GM23248 (cell line): Measurements from ENCODE around the gene OSTN. TPM values are rescaled to one million over a fixed set of nuclear protein-coding genes. Genes with fewer than 3 reads are reported as not detected.

Experiments
- DNase-seq: peaks from one replicate; pipeline ENCODE4 v3.0.0-alpha.2; 2015
- H2AFZ ChIP-seq: fragments of 200-600 bp; sonication (generic); 2 replicates; pipeline ENCODE4 v1.6.1; 2016; ENCODE audit warnings: antibody characterized with exemption
- H3F3A ChIP-seq: fragments of 200-600 bp; sonication (generic); 2 replicates; pipeline ENCODE4 v1.6.1; 2016; ENCODE audit warnings: mild to moderate bottlenecking, antibody characterized with exemption, mixed run types; ENCODE audit not compliant: insufficient read depth
- H3K27ac ChIP-seq: fragments of 200-600 bp; sonication (generic); 2 replicates; pipeline ENCODE4 v1.5.1; 2016; ENCODE audit warnings: mild to moderate bottlenecking
- H3K27me3 ChIP-seq: fragments of 200-600 bp; sonication (generic); replicated peaks from 2 replicates; pipeline ENCODE4 v1.6.1; 2016; ENCODE audit warnings: mild to moderate bottlenecking; ENCODE audit not compliant: insufficient read depth
- H3K36me3 ChIP-seq: fragments of 200-600 bp; sonication (generic); 2 replicates; pipeline ENCODE4 v1.6.1; 2016; ENCODE audit warnings: low read depth, mild to moderate bottlenecking
- H3K4me1 ChIP-seq: fragments of 200-600 bp; sonication (generic); 2 replicates; pipeline ENCODE4 v1.6.1; 2016; ENCODE audit warnings: mild to moderate bottlenecking; ENCODE audit not compliant: insufficient read depth
- H3K4me2 ChIP-seq: fragments of 200-600 bp; sonication (generic); one replicate; pipeline ENCODE4 v1.6.1; 2016; ENCODE audit warnings: mild to moderate bottlenecking; ENCODE audit not compliant: unreplicated experiment
- H3K4me3 ChIP-seq: fragments of 200-600 bp; sonication (generic); 2 replicates; pipeline ENCODE4 v1.5.1; 2016; ENCODE audit warnings: mild to moderate bottlenecking
- H3K79me2 ChIP-seq: fragments of 200-600 bp; sonication (generic); 2 replicates; pipeline ENCODE4 v1.6.1; 2016; ENCODE audit warnings: mild to moderate bottlenecking; ENCODE audit not compliant: insufficient read depth
- H3K9ac ChIP-seq: fragments of 200-600 bp; sonication (generic); 2 replicates; pipeline ENCODE4 v1.6.1; 2016; ENCODE audit warnings: mild to moderate bottlenecking
- H3K9me2 ChIP-seq: fragments of 200-600 bp; sonication (generic); 2 replicates; pipeline ENCODE4 v1.6.1; 2016; ENCODE audit warnings: mixed run types, mild to moderate bottlenecking, moderate library complexity; ENCODE audit not compliant: insufficient read depth
- H3K9me3 ChIP-seq: fragments of 200-600 bp; sonication (generic); one replicate; pipeline ENCODE4 v1.6.1; 2017; ENCODE audit warnings: low read depth
- H4K20me1 ChIP-seq: fragments of 200-600 bp; sonication (generic); 2 replicates; pipeline ENCODE4 v1.6.0; 2016; ENCODE audit not compliant: insufficient read depth
- EZH2 ChIP-seq: fragments of 200-600 bp; sonication (generic); IDR thresholded peaks from 2 replicates; pipeline ENCODE4 v1.6.1; 2018; ENCODE audit warnings: antibody characterized with exemption, mild to moderate bottlenecking; ENCODE audit not compliant: insufficient read depth, poor library complexity, severe bottlenecking
- EZH2phosphoT487 ChIP-seq: fragments of 200-600 bp; sonication (generic); IDR thresholded peaks from 2 replicates; pipeline ENCODE4 v1.6.1; 2018; ENCODE audit warnings: antibody characterized with exemption, moderate library complexity, mild to moderate bottlenecking, low read depth; ENCODE audit not compliant: insufficient read depth
- WGBS, 2 experiments: methylation state at CpG; one replicate each; pipeline ENCODE4 v1.1.6; 2015 to 2017; ENCODE audit warnings: low lambda C conversion rate in 2 of 2, low coverage in 1 of 2; ENCODE audit errors: missing lambda C conversion rate in 2 of 2; 5-methylcytosine and 5-hydroxymethylcytosine counted together
- in situ Hi-C: fragments of 300-500 bp; cut with MboI; formaldehyde crosslinking; loops from 2 replicates; pipeline ENCODE4 v1.15.0; 2020
- polyA plus RNA-seq: library from polyadenylated mRNA; unstranded; fragments of >200 nt; fragmentation: Nextera tagmentation; extraction: Ambion mirVana; gene quantifications from 2 replicates; pipeline ENCODE4 v1.2.1, GENCODE V29; 2016
- total RNA-seq: library from RNA; depleted of rRNA; stranded (reverse); fragments of >200 nt; shearing (Covaris generic); gene quantifications from 2 replicates; pipeline ENCODE4 v1.2.3, GENCODE V29; 2014; rRNA removed

OSTN gene
- total and polyA plus RNA-seq, 2 experiments from 2014 or later, result not detected

GRCh38 chr3:191313296-191313695, 114.3 kb downstream of the OSTN start:
- in situ Hi-C loops, result no loop called here
- Histone ChIP-seq H3K9ac (no peak overlapping the region), H3K9me3 (no peaks in the 10 kb centered on the region), H3K27ac (no peak overlapping the region), H3K4me2 (no peak overlapping the region), H3K4me1 (no peaks in the 10 kb centered on the region), H4K20me1 (no peaks in the 10 kb centered on the region), H2AFZ (no peak overlapping the region), H3K27me3 (no peaks in the 10 kb centered on the region), H3K4me3 (no peak overlapping the region), H3K9me2 (no peaks in the 10 kb centered on the region), H3F3A (no peaks in the 10 kb centered on the region), H3K79me2 (no peaks in the 10 kb centered on the region), H3K36me3 (no peaks in the 10 kb centered on the region)
- no peak for DNase-seq
- TF ChIP-seq EZH2 (no peak), EZH2phosphoT487 (no peak)
- 44 to 47% methylated on average over 2 of the region's 2 CpGs for WGBS, 2 experiments

GRCh38 chr3:191314109-191314728, 115.2 kb downstream of the OSTN start:
- no peak for DNase-seq
- no peak overlapping the region for H2AFZ ChIP-seq
- in situ Hi-C loops, result no loop called here
- H3K4me2 ChIP-seq, result no peak overlapping the region
- no peaks in the 10 kb centered on the region for H3K27me3 ChIP-seq
- no peak overlapping the region for H3K9ac ChIP-seq
- no peak overlapping the region for H3K4me3 ChIP-seq
- H3K79me2 ChIP-seq, result no peaks in the 10 kb centered on the region
- H3K9me2 ChIP-seq, result no peaks in the 10 kb centered on the region
- no peaks in the 10 kb centered on the region for H3K36me3 ChIP-seq
- H4K20me1 ChIP-seq, result no peaks in the 10 kb centered on the region
- no peaks in the 10 kb centered on the region for H3K4me1 ChIP-seq
- H3K9me3 ChIP-seq, result no peaks in the 10 kb centered on the region
- TF ChIP-seq EZH2phosphoT487, result no peak
- TF ChIP-seq EZH2, result no peak
- H3K27ac ChIP-seq, result no peak overlapping the region
- H3F3A ChIP-seq, result no peaks in the 10 kb centered on the region
- whole genome bisulfite sequencing, 2 experiments, result 68 to 73% methylated on average over 5 of the region's 5 CpGs

Other genes starting within 250 kb of the OSTN start
- 68.6 and 80.7 TPM in 2 replicates for gene CCDC50, start 130.2 kb downstream of the OSTN start, total RNA-seq
- gene CCDC50, start 130.2 kb downstream of the OSTN start, polyA plus RNA-seq, result 61.8 and 63.0 TPM in 2 replicates
- gene UTS2B, start 131.3 kb downstream of the OSTN start, total RNA-seq, result under 0.01 and 0.22 TPM in 2 replicates
- 0.23 and 0.61 TPM in 2 replicates for gene UTS2B, start 131.3 kb downstream of the OSTN start, polyA plus RNA-seq